Progenitor cell of endocrine pancreas (in vitro differentiated cells): Measurements from ENCODE around the gene TOMM6. TPM values are rescaled to one million over a fixed set of nuclear protein-coding genes. Genes with fewer than 3 reads are reported as not detected.
"Not testable (repeated sequence)": the region's sequence is repeated elsewhere in the genome, so short reads cannot be mapped to it uniquely, and the experiment has no call there.

Source experiments
- DNase-seq: peaks from one replicate; pipeline ENCODE4 v3.0.0; 2021; ENCODE audit warnings: low spot score; ENCODE audit not compliant: unreplicated experiment
- H3K27ac Mint-ChIP-seq: 2 replicates; pipeline ENCODE4 v1.8.0; 2021; ENCODE audit warnings: mild to moderate bottlenecking, moderate library complexity, mixed read lengths
- H3K27me3 Mint-ChIP-seq: 2 replicates; pipeline ENCODE4 v1.8.0; 2021; ENCODE audit warnings: mixed read lengths
- H3K36me3 Mint-ChIP-seq: 2 replicates; pipeline ENCODE4 v1.8.0; 2022; ENCODE audit warnings: mixed read lengths; ENCODE audit not compliant: insufficient read depth
- H3K4me1 Mint-ChIP-seq: 2 replicates; pipeline ENCODE4 v1.8.0; 2021; ENCODE audit warnings: low read depth, mixed read lengths
- H3K4me3 Mint-ChIP-seq: 2 replicates; pipeline ENCODE4 v1.8.0; 2021; ENCODE audit warnings: low read depth, mild to moderate bottlenecking, moderate library complexity, mixed read lengths
- H3K9me3 Mint-ChIP-seq: 2 replicates; pipeline ENCODE4 v1.8.0; 2021; ENCODE audit warnings: low read depth, mixed read lengths
- CTCF ChIP-seq: fragments of 200-600 bp; sonication (generic); IDR thresholded peaks from one replicate; pipeline ENCODE4 v1.5.0; 2021; ENCODE audit warnings: antibody characterized with exemption, mild to moderate bottlenecking; ENCODE audit not compliant: unreplicated experiment
- total RNA-seq: library from RNA; stranded (reverse); gene quantifications from 2 replicates; pipeline ENCODE4 v1.2.1, GENCODE V29; 2021

The TOMM6 gene
- total RNA-seq, 1 donor from 2014 or later: 172 TPM

GRCh38 chr6:41763470-41763869 lies 24.0 kb upstream of the TOMM6 start:
- TF ChIP-seq CTCF: no peak
- DNase-seq: no peak
- Mint-ChIP-seq H3K4me3 (no peak overlapping the region), H3K27me3 (peaks cover 8% of the 10 kb centered on the region), H3K9me3 (no peaks in the 10 kb centered on the region), H3K36me3 (no peaks in the 10 kb centered on the region), H3K27ac (no peak overlapping the region), H3K4me1 (peaks cover 6% of the 10 kb centered on the region)

- H3K27me3 Mint-ChIP-seq, H3K36me3 Mint-ChIP-seq, H3K27ac Mint-ChIP-seq, H3K9me3 Mint-ChIP-seq, DNase-seq, H3K4me3 Mint-ChIP-seq: not testable (repeated sequence)
- peaks cover 16% of the 10 kb centered on the region for H3K4me1 Mint-ChIP-seq
Observed at GRCh38 chr6:41766043-41766664, 21.3 kb upstream of the TOMM6 start.

GRCh38 chr6:41767112-41767833 lies 20.2 kb upstream of the TOMM6 start:
- H3K4me3 Mint-ChIP-seq: no peak overlapping the region
- H3K36me3 Mint-ChIP-seq: peaks cover 3% of the 10 kb centered on the region
- no peak overlapping the region for H3K27ac Mint-ChIP-seq
- H3K27me3 Mint-ChIP-seq: no peaks in the 10 kb centered on the region
- no peak for DNase-seq
- peaks cover 16% of the 10 kb centered on the region for H3K4me1 Mint-ChIP-seq
- no peaks in the 10 kb centered on the region for H3K9me3 Mint-ChIP-seq
- TF ChIP-seq CTCF: no peak

- no peaks in the 10 kb centered on the region for H3K9me3 Mint-ChIP-seq
Observed at GRCh38 chr6:41768545-41769308, 18.8 kb upstream of the TOMM6 start.

GRCh38 chr6:41769376-41769775 lies 18.1 kb upstream of the TOMM6 start:
- H3K4me3 Mint-ChIP-seq: no peak overlapping the region
- peaks cover 4% of the 10 kb centered on the region for H3K36me3 Mint-ChIP-seq
- DNase-seq: no peak
- H3K27ac Mint-ChIP-seq: peak overlapping the region; percentile 79
- no peaks in the 10 kb centered on the region for H3K27me3 Mint-ChIP-seq
- peaks cover 16% of the 10 kb centered on the region for H3K4me1 Mint-ChIP-seq
- TF ChIP-seq CTCF: no peak
- H3K9me3 Mint-ChIP-seq: no peaks in the 10 kb centered on the region

More at GRCh38 chr6:41768545-41769308, 18.8 kb upstream of the TOMM6 start:
- H3K27me3 Mint-ChIP-seq: no peaks in the 10 kb centered on the region
- no peak overlapping the region for H3K4me3 Mint-ChIP-seq
- peak overlapping the region; percentile 79 for H3K27ac Mint-ChIP-seq
- peaks cover 4% of the 10 kb centered on the region for H3K36me3 Mint-ChIP-seq
- no peak for DNase-seq
- TF ChIP-seq CTCF: no peak
- H3K4me1 Mint-ChIP-seq: peaks cover 16% of the 10 kb centered on the region
